Panc1 (cell line): ENCODE measurements around the gene BICRA.

Experiments
- POLR2AphosphoS5 ChIP-seq: IDR thresholded peaks from 2 replicates; pipeline ENCODE4 v1.6.1; 2012; ENCODE audit warnings: mild to moderate bottlenecking, low read depth, low read length, moderate library complexity
- TCF7L2 ChIP-seq: IDR thresholded peaks from 2 replicates; pipeline ENCODE4 v1.6.1; 2011; ENCODE audit warnings: mild to moderate bottlenecking, low read depth, low read length, inconsistent platforms
- TF ChIP-seq, protein P1 (sequence below): fragments of 450-650 bp; IDR thresholded peaks from 2 replicates; pipeline ENCODE4 v1.5.1; 2017; ENCODE audit warnings: mild to moderate bottlenecking
- TF ChIP-seq, protein P2 (sequence below), 2 experiments: IDR thresholded peaks; 2 replicates each; pipeline ENCODE4 v1.6.1; 2011 to 2012; ENCODE audit warnings: low read depth in 2 of 2, control low read depth in 1 of 2, low read length in 1 of 2, mild to moderate bottlenecking in 1 of 2, moderate library complexity in 1 of 2; ENCODE audit not compliant: insufficient read depth in 1 of 2

- TF ChIP-seq, protein P1, sequence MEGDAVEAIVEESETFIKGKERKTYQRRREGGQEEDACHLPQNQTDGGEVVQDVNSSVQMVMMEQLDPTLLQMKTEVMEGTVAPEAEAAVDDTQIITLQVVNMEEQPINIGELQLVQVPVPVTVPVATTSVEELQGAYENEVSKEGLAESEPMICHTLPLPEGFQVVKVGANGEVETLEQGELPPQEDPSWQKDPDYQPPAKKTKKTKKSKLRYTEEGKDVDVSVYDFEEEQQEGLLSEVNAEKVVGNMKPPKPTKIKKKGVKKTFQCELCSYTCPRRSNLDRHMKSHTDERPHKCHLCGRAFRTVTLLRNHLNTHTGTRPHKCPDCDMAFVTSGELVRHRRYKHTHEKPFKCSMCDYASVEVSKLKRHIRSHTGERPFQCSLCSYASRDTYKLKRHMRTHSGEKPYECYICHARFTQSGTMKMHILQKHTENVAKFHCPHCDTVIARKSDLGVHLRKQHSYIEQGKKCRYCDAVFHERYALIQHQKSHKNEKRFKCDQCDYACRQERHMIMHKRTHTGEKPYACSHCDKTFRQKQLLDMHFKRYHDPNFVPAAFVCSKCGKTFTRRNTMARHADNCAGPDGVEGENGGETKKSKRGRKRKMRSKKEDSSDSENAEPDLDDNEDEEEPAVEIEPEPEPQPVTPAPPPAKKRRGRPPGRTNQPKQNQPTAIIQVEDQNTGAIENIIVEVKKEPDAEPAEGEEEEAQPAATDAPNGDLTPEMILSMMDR, result no peak
- TF ChIP-seq, protein P2, sequence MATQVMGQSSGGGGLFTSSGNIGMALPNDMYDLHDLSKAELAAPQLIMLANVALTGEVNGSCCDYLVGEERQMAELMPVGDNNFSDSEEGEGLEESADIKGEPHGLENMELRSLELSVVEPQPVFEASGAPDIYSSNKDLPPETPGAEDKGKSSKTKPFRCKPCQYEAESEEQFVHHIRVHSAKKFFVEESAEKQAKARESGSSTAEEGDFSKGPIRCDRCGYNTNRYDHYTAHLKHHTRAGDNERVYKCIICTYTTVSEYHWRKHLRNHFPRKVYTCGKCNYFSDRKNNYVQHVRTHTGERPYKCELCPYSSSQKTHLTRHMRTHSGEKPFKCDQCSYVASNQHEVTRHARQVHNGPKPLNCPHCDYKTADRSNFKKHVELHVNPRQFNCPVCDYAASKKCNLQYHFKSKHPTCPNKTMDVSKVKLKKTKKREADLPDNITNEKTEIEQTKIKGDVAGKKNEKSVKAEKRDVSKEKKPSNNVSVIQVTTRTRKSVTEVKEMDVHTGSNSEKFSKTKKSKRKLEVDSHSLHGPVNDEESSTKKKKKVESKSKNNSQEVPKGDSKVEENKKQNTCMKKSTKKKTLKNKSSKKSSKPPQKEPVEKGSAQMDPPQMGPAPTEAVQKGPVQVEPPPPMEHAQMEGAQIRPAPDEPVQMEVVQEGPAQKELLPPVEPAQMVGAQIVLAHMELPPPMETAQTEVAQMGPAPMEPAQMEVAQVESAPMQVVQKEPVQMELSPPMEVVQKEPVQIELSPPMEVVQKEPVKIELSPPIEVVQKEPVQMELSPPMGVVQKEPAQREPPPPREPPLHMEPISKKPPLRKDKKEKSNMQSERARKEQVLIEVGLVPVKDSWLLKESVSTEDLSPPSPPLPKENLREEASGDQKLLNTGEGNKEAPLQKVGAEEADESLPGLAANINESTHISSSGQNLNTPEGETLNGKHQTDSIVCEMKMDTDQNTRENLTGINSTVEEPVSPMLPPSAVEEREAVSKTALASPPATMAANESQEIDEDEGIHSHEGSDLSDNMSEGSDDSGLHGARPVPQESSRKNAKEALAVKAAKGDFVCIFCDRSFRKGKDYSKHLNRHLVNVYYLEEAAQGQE (IDR thresholded peaks at IDR 0.05; ENCODE audit: insufficient read depth in 1 of 2, low read depth in 2 of 2, low read length in 1 of 2), result no peak
- TF ChIP-seq POLR2AphosphoS5, result no peak
- TF ChIP-seq TCF7L2, result no peak
Measured at GRCh38 chr19:47650700-47651099, 41.8 kb downstream of the BICRA start.
